T-helper 1 cell treated with Interleukin-12 subunit alpha and Interleukin-12 subunit beta and Interleukin-4 antibody, amounts not matched to agents 30 ng/mL and 1 ng/mL, for 36 hours (primary cell): ENCODE results near the gene SBNO1. TPM values are rescaled to one million over a fixed set of nuclear protein-coding genes. Genes with fewer than 3 reads are reported as not detected.
"Not testable (repeated sequence)": the region's sequence is repeated elsewhere in the genome, so short reads cannot be mapped to it uniquely, and the experiment has no call there.

Source experiments
- intact Hi-C: fragments of 100-400 bp; cut with micrococcal nuclease; formaldehyde crosslinking; loops from one replicate; pipeline ENCODE4 v1.15.1; 2024
- total RNA-seq: library from RNA; stranded (reverse); gene quantifications from 2 replicates; pipeline ENCODE4 v1.2.3, GENCODE V29; 2022

The SBNO1 gene
- total RNA-seq: 44.1 and 44.9 TPM in 2 replicates

DNA sequence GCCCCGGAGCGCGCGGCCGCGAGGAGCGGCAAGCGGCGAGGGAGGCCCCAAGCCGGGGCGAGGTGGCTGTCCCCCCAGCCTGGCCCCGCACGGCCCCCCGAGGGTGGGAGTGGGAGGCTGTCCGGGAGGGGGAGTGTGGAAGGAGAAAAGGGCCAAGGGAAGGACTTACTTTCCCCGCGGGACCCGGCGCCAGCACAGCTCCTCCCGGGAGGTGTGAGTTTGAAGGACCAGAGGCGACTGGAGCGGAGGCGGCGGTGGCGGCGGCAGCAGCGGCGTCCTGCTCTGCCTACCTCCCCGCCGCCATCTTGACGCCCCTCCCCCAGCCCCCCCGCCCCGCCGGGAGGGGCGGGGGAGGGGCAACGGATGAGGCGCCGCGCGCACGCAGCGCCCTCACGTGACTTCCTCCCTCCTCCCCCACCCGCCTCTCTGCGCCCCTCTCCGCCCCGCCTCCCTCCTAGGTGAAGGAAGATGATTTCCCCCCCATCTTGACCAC is at the start of gene SBNO1:
Gene SBNO1, minus strand, starts transcription at position 316 of the 493 bp plus-strand sequence. CDS start 14,406 bp downstream, outside the sequence.
- intact Hi-C loops: loop anchor here (1.0 to 10.0 kb wide), 18 partner anchors 20 to 1628 kb away; partner anchors contain the start of genes ATP6V0A2, BRI3BP, CCDC92 and CDK2AP1

DNA sequence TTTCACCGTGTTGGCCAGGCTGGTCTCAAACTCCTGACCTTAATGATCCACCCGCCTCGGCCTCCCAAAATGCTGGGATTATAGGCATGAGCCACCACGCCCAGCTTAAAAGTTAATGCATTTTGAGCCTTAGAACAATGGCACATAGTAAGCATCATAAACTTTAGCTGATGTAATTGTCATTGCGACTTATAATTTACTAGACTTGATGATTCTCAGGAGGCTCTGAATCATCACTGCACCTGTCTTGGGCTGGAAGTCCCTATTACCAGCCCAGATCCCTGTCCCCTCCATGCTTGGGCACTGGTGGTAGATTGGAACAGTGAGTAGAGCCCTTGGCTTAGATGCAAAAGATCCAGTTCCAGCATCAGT is 45.4 kb upstream of the SBNO1 start:
- intact Hi-C loops: no loop called here

DNA sequence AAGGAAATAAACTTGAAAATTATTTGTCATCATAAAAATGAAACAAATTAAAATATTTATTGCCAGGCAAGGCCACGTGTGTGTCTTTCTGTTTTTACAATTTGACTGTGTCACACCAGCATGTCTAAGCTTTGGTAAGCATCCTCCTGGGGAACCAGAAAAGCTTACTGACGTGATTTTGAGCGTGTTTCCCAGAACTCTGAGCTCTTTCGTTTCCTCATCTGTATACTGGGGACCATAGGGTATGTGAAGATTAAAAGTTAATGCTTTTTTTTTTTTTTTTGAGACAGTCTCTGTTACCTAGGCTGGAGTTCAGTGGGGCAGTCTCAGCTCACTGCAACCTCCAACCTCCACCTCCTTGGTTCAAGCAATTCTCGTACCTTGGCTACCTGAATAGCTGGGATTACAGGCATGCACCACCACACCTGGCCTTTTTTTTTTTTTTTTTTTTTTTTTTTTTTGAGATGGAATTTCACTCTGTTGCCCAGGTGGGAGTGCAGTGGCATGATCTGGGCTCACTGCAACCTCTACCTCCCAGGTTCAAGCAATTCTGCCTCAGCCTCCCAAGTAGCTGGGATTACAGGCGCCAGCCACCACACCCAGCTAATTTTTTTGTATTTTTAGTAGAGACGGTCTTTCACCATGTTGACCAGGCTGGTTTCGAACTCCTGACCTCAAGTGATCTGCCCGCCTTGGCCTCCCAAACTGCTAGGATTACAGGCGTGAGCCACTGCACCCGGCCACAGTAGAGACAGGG is 44.8 kb upstream of the SBNO1 start:
- intact Hi-C loops: not testable (repeated sequence)

DNA sequence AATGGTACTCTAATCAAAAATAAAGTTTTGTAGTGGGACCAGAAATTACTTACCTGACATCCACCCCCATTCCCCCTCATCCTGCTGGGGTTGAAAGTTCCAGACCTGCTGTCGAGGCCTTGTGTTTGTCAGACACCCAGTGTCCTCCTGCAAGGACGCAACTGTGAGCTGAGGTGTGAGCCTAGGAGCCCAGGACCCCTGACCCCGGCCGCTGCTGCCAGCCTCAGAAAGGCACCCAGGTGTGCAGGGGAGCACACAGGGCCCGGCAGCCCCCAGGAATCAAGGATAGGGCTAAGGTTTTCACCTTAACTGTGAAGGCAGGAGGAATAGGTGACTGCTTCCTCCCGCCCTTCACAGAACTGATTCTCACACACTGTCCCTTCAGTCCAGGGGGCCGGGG is 44.0 kb upstream of the SBNO1 start:
- intact Hi-C loops: not testable (repeated sequence)

DNA sequence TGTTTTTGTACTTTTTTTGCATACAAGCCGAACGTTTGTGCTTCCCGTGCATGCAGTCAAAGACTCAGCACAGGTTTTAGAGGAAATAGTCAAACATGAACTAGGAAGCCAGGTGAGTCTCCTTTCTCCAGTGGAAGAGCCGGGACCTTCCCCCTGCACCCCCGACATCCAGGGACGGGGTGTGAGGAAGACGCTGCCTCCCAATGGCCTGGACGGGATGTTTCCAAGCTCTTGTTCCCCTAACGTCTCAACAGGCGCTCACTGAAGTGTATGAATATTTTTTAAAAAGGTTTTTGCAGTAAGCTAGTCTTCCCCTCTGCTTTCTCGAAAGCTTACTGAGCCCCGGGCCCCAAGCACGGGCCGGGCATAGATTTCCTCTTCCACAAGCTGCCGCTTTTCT is 43.3 kb upstream of the SBNO1 start:
- intact Hi-C loops: not testable (repeated sequence)

DNA sequence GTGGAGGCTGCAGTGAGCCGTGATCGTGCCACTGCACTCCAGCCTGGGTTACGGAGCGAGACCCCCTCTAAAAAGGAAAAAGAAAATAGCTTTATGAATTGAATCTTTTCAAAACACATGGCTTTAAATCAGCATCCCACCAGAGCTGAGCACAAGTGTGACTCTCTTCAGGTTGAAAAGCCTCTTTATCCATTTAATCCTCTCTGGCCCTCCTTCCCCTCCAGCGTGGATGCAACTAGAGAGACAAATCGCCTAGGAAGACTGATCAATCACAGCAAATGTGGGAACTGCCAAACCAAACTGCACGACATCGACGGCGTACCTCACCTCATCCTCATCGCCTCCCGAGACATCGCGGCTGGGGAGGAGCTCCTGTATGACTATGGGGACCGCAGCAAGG is 42.6 kb upstream of the SBNO1 start:
- intact Hi-C loops: not testable (repeated sequence)

DNA sequence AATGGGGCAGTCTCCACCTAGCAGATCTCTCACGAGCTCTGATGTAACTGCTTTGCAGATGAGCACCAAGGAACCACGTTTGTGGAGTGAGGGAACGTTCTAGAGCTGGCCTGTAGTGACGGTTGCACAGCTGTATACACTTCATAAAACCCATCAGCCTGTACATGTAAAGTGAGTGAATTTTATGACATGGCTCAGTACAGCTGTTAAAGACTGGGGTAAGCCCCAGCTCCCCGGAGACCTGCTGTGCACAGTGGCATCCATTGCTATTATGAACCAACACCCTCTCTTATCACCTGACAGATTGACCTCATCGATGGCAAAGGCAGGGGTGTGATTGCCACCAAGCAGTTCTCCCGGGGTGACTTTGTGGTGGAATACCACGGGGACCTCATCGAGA is 39.9 kb upstream of the SBNO1 start:
- intact Hi-C loops: no loop called here

DNA sequence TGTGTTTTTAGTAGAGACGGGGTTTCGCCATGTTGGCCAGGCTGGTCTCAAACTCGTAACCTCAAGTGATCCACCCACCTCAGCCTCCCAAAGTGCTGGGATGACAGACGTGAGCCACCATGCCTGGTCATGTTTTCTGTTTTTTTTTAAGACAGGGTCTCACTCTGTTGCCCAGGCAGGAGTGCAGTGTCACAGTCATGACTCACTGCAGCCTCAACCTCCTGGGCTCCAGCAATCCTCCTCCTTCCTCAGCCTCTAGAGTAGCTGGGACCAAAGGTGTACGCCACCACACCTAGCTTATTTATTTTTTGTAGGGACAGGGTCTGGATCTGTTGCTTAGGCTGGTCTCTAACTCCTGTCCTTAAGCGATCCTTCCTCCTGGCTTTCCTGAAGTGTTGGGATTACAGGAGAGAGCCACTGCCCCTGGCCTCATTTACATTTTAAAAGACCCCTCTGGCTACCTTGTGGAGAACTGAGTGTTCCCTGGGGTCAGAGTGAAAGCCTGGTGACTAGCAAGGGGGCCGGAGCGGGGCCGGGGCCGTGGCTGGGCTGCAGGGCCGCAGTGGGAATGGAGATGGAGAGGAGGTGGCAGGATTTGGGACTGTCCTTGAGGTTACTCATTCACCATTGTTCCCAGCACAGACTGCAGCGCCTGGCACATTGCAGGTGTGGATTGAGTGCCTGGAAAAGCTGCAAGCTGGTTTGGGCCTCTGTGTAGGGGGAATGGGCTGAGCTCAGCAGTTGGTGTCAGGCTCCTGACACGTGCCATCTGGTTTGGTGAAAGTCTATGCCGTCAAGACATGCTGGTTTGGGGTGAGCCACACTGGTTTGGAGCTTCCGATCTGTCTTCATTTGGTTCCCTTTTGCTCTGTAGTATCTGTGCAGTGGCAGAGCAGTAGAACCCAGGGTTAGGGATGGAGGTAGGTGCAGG is 37.4 kb upstream of the SBNO1 start:
- intact Hi-C loops: no loop called here

DNA sequence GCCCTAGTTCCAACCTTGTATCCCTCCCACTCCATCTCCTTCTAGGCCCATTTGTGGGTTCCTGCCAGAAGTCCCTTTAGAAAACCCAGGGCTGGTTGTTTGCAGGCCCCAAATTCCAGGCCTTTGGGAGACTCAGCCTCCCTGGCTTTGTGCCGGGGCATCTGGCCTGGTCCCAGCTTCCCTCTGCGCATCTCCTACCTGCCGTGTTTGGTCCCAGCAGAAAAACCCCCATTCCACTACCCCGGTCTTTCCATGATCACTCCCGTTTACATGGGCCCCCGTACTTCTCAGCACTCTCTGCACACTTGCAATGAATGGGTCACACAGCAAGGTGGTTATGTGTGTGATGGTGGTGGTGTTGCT is 34.6 kb upstream of the SBNO1 start:
- intact Hi-C loops: no loop called here

DNA sequence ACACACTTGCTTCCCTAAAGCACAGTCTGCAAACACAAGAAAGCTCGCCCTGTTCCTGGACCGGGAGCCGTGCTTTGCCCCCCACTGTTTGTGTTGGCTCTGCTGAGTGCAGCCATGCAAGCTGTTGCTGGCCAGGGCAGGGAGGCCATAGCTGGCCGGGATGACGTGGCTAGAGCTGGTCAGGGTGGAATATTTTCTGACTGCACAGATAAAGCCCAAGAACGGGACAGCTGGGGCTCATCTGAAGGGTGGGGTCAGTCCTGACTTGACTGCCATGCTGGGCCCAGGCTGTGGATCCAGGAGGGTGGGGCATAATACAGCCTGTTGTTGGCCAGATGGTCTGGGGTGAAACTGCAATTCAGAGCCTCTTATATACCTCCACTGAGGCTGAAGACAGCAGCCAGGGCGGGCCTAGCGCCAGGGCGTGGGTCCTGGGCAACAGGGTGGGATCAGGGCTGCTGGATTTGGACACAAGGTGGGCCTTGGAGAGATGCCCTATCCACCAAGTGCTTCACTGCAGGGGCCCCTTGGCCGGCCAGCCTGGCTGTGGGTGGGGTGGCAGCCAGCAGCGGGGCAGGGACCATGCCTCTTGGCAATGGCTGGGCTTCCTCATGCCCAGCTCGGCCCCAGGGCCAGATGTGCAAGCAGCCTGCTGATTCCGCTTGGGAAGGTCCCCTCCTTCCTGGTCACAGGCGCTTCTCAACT is 34.1 kb upstream of the SBNO1 start:
- intact Hi-C loops: no loop called here

DNA sequence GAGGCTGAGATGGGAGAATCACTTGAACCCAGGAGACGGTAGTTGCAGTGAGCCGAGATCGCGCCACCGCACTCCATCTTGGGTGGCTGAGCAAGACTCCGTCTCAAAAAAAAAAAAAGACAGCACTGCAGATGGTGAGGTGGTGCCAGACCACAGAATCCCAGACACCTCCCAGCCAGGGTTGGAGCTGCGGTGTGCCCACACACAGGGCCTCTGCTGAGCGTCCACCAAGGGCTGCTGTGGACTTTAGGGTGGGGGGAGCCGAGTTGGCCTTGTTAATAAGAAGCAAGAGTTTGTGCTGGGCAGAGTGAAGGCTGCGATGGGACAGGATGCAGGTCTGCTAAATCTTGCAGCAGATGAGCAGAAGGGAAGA is 33.5 kb upstream of the SBNO1 start:
- intact Hi-C loops: no loop called here

DNA sequence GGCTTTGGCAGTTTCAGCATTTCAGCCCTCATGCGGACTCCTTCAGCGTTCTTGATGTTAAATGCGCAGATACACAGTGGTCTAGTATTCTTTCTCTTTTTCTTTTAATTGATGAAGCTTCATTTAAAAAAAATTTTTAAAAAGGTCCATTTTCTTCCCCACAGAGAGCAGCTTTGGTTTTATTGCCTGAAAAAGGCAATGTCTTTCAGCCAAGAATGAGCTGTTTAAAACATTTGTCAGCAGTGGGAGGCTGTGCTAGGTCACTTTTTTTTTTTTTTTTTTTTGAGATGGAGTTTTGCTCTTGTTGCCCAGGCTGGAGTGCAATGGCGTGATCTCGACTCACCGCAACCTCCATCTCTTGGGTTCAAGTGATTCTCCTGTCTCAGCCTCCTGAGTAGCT is 32.8 kb upstream of the SBNO1 start:
- intact Hi-C loops: no loop called here

DNA sequence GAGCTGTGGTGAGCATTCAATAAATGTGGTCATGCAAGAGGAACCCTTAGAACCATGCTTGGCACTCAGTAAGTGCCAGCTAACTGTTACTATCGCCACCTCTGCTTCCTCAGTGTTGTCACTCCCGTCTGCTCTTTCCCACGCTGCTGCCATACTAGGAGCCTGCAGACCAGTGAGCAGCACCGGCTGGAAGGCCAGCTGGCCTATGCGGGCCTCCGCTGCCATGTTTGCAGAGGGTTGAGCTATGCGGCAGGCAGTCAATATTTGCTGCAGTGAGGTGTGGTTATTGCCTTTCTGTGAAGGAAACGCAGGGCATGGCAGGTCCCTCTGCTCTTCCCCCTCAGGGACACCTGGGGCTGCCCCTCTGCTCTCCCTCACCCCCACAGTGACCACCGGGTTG is 32.3 kb upstream of the SBNO1 start:
- intact Hi-C loops: no loop called here

DNA sequence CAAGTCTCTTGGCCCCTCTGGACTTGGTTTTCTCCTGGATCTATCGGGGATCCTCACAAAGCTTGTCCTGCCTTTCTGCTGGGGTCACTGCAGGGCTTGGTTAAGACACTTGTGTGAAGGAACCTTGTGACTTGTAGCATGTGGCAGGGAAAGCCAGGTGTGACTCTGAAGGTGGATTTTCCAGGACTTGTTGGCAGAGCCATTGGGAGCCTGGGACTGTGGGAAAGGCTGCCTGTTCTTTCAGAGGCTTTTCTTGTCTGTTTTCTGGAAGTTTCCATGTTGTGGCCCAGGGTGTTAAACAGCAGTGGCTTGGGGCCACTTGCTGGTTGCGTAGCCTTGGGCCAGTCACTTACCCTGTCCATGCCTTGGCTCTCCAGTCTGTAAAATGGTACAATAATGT is 31.9 kb upstream of the SBNO1 start:
- intact Hi-C loops: no loop called here

DNA sequence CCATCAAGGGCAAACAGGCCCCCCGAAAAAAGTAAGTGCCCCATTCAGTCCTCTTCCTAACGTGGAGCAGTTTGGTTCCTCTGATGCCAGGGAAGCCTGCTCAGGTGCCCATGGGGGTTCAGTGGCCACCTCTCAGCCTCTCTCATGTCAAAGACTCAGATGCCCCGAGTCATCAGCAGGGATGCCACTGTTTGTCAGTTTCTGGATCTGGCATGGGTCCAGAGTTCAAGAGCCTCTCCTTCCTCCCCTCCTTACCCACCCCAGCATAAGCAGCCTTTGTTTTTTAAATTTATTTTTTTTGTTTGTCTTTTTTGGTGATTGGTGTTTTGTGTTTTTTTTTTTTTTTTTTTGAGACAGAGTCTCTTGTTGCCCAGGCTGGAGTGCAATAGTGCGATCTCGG is 30.6 kb upstream of the SBNO1 start:
- intact Hi-C loops: no loop called here

DNA sequence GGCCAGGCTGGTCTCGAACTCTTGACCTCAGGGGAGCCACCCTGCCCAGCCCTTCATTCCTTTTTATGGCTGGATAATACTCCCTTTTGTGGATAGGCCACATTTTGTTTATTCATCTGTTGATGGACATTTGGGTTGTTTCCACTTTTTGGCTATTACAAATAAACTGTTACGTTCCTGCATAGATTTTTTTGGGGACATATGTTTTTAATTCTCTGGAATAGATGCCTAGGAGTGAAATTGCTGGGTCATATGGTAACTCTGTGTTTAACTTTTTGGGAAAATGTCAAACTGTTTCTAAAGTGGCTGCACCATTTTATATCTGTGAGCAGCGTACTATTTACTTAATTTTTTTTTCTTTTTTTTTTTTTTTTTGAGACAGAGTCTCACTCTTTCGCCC is 29.1 kb upstream of the SBNO1 start:
- intact Hi-C loops: no loop called here

DNA sequence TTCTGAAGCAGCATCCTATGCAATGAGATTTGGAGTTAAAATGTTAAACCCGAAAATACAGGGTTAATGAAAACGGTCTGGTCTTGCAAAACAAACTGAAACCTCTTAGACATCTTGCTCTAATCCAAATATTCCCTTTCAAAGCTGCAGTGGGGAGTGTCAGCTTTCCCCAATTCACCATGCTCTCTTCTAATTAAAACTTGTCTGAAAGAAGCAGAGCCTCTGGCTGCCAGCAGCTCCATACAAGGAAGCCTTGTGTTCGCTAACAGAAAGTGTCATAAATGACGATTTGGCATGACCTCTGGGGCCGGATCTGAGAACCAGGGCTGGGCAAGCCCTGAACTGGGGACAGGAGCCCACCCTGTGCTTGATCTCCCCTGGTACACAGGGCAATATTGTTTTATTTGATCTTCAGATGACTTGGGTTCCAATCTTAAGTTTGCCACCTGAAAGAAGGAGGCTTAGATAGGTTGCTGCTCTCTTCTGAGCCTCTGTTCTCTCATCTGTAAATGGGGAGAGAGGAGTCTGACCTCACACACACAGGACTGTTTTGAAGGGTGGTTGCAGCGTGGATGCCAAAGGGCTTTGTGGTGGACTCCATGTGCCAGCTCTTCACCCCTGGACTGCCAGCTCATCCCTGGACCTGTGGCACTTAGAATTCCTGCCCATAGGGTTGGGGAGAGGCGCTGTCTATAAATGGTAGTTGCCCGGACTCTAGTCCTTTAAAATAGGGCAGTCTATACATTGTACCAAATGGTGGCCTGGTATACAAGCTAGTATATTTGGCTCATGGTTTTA is 27.1 kb upstream of the SBNO1 start:
- intact Hi-C loops: no loop called here

DNA sequence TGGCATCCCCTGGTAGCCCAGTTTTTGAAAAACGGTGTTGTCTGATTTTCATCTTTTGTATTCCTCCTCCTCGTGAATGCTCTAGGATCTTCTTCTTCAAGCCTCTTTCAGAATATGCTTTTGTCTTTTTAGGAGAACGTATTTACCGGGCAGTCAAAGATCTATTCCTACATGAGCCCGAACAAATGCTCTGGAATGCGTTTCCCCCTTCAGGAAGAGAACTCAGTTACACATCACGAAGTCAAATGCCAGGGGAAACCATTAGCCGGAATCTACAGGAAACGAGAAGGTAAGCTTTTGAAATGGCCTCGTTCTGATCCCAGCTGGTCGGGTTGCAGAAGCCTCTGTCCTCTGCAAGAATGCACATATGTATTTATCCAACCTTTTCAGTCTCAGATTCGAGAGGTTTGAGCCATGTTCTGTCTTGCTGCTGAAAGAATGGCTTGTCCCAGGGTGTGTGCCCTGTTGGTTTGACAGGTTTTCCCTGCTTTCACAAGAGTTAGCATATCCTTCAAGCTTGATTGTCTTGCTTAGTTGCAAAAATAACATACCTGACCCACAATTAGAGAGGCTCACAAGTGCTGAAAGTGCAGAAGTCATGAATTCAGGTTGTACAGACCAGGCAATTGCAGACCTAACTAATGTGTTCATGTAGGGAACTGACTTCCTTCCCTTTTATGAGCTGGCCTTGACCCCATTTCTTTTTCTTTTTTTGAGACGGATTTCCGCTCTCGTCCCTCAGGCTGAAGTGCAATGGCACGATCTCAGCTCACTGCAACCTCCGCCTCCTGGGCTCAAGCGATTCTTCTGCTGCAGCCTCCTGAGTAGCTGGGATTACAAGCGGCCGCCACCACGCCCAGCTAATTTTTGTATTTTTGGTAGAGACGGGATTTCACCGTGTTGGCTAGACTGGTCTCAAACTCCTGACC is 26.1 kb upstream of the SBNO1 start:
- intact Hi-C loops: no loop called here

DNA sequence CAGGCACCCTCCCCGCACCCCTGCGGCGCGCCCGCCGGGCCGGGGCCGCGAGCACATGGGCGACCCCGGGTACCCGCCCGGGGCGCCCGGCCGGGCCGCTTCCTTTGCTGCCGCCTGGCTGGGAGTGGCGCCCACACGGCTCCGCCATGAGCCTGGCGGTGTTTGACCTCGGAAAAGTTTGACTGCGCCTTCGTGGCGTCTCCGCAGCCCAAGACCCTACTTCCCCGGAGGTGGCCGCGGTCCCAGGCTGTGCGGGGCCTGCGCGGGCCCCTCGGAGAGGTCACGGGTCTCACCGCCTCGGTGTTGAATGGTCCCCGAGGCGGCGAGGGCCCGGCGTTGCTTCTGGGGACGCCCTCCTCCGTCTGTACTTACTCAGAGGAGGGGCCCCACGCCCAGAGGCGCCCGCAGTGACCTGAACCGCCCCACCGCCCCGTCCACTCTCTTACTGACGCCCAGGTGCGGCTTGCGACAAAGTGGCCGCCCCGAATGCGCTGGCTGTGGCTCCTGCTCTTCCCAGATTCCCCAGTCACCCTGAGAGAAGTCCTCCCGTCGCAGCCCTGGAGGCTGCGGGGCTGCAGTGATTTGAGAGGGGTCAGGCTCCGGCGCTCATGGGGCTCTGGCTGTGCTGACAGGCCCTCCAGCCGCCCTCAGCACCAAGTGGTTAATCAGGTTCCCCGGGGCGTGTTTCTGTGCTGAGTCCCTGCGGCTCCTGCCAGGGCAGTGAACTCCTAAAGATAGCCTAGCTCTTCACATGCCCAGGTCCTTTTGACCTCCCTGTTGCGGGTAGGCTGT is 25.1 kb upstream of the SBNO1 start:
- intact Hi-C loops: no loop called here
